T-helper 1 cell treated with Interleukin-12 subunit alpha and Interleukin-12 subunit beta and Interleukin-4 antibody, amounts not matched to agents 30 μg/mL and 1 μg/mL, for 36 hours (primary cell): ENCODE results near the gene TULP4.
"Not testable (repeated sequence)": the region's sequence is repeated elsewhere in the genome, so short reads cannot be mapped to it uniquely, and the experiment has no call there.

Experiments used
- H3K27ac Mint-ChIP-seq: one replicate; pipeline ENCODE4 v1.8.0; 2021; ENCODE audit warnings: mild to moderate bottlenecking, mixed read lengths
- H3K27me3 Mint-ChIP-seq: one replicate; pipeline ENCODE4 v1.8.0; 2021; ENCODE audit warnings: low read depth, mixed read lengths
- H3K36me3 Mint-ChIP-seq: one replicate; pipeline ENCODE4 v1.8.0; 2021; ENCODE audit warnings: low read depth, mixed read lengths
- H3K4me1 Mint-ChIP-seq: one replicate; pipeline ENCODE4 v1.8.0; 2021; ENCODE audit warnings: low read depth, mixed read lengths
- H3K4me3 Mint-ChIP-seq: one replicate; pipeline ENCODE4 v1.8.0; 2021; ENCODE audit warnings: mild to moderate bottlenecking, moderate library complexity, mixed read lengths
- H3K9me3 Mint-ChIP-seq: one replicate; pipeline ENCODE4 v1.8.0; 2021; ENCODE audit warnings: mixed read lengths

TULP4 gene

DNA sequence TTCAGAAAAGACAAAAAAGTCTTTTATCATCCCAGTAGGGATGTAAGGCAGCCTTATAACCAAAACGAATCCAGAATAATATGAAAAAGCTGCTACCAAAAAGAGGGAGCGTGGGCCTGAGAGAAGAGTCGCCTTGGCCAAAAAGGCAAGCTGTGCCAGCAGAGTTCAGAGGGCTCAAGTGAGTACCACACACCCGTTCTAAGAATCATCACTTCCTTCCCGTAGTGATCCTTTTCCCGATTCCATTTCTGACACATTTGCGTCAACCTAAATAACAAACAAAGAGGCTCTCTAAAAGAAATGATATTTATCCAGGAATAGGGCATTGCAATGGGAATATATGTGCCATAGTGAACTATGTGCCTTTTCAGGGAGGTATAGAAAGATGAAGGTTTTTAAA, 243.8 kb downstream of the TULP4 start:
- Mint-ChIP-seq H3K27ac (no peak overlapping the region), H3K27me3 (peaks cover 41% of the 10 kb centered on the region), H3K9me3 (no peaks in the 10 kb centered on the region), H3K4me1 (peaks cover 15% of the 10 kb centered on the region), H3K4me3 (no peak overlapping the region), H3K36me3 (peaks cover 2% of the 10 kb centered on the region)

DNA sequence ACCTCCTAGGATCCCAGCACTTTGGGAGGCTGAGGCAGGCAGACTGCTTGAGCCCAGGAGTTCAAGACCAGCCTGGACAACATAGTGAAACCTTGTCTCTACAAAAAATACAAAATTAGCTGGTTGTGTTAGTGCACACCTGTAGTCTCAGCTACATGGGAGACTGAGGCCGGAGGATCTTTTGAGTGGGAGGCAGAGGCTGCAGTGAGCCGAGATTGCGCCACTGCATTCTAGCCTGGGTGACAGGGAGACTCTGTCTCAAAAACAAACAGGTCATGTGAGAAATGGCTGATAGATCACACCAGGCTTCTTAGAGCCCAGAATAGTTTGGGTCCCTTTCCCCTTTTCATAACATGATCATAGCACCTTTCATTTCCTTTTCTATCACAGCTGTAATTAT, 244.8 kb downstream of the TULP4 start:
- not testable (repeated sequence) for H3K27ac Mint-ChIP-seq, H3K4me3 Mint-ChIP-seq, H3K36me3 Mint-ChIP-seq, H3K9me3 Mint-ChIP-seq
- Mint-ChIP-seq H3K27me3 (peaks cover 36% of the 10 kb centered on the region), H3K4me1 (peaks cover 25% of the 10 kb centered on the region)

DNA sequence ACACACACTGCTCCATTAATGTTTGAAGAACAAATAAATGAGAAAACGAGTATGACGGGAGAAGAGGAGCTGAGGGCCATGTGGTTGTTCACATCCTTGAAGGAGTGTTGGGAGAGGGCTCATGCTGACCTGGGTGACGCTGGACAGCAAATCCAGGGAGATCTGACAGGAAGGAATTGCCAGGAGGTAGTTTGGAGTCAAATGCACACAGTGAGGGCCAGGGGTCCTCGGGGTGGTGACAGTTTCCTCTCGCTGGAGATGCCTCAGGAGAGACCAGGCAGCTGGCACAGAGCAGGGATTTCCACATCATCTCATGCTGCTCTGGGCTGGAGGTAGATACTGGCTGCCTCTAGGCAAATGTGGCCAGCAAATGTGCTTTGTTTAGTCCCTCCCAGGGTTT, 245.7 kb downstream of the TULP4 start:
- Mint-ChIP-seq H3K36me3 (peaks cover 7% of the 10 kb centered on the region), H3K27me3 (peaks cover 30% of the 10 kb centered on the region), H3K4me1 (peaks cover 26% of the 10 kb centered on the region), H3K9me3 (no peaks in the 10 kb centered on the region), H3K4me3 (no peak overlapping the region), H3K27ac (no peak overlapping the region)

DNA sequence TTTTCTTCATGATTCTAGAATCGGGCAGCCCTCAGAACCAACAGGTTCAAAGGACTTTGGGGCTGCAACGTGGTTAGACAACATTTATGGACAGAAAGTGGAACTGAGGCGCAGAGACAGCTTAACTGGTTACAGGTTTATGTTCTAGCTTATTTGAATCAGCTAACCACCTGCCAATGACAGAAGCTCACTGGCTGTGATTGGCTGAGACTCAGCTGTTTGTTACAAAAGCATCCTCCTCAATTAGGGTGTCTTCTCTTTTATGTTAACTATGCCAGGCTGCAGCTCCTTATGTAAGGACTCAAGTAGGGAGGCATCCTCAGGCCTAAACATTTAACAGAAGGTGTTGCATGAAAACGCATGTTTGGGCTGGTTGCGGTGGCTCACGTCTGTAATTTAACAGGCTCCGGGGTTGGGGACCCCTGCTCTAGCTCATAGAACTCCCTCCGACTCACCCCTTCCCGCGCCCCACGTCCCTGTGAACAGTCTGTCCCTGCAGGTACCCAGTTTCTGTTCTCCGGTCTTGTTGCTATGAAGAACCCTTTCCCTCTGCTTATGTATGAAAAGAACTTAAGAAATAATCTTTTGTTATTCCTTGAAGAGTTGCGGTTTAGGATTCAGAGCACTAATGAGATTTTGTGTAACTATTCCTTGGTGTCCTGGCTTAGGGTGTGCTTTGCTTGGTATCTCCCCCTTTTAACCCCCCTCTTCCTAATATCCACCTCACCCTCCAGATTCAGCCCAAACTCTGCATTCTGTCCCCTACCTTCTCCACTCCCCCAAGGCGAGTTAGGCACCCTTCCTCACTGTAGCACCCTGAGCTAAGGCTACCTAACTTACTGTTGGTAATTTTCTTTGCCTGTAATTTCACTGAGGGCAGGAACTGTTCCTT, 246.4 kb downstream of the TULP4 start:
- H3K27ac Mint-ChIP-seq: peak overlapping the region; percentile 65
- peaks cover 8% of the 10 kb centered on the region for H3K36me3 Mint-ChIP-seq
- H3K9me3 Mint-ChIP-seq: no peaks in the 10 kb centered on the region
- H3K4me1 Mint-ChIP-seq: peaks cover 26% of the 10 kb centered on the region
- H3K4me3 Mint-ChIP-seq: peak overlapping the region; percentile 64
- peaks cover 30% of the 10 kb centered on the region for H3K27me3 Mint-ChIP-seq

DNA sequence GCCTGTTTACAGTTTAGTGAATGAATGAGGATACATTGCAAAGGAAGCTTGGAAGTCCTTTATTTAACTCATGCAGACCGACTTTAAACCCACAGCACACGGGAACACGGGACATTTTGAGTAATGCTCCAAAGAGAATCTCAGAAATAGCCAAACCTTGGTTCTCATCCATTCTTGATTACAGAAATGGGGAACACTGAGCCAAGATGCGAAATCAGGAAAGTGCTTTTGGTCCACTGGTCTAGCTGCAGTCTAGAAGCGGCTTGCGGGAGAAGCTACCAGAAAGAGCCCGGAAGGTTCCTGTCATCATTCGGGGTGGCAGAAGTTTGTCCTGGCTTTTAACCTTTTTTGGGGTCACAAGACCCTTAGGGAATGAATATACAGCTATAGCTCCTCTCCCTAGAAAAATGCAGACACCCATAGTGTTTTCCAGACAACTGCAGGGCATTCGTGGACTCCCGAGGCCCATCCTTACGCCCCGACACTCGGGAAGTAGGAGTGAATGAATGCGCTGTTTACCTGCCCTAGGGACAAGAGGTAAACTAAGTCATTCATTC, 247.2 kb downstream of the TULP4 start:
- Mint-ChIP-seq H3K27me3 (peaks cover 28% of the 10 kb centered on the region), H3K9me3 (no peaks in the 10 kb centered on the region), H3K4me3 (peak overlapping the region; percentile 64), H3K4me1 (peaks cover 28% of the 10 kb centered on the region), H3K36me3 (peaks cover 8% of the 10 kb centered on the region), H3K27ac (peak overlapping the region; percentile 65)

DNA sequence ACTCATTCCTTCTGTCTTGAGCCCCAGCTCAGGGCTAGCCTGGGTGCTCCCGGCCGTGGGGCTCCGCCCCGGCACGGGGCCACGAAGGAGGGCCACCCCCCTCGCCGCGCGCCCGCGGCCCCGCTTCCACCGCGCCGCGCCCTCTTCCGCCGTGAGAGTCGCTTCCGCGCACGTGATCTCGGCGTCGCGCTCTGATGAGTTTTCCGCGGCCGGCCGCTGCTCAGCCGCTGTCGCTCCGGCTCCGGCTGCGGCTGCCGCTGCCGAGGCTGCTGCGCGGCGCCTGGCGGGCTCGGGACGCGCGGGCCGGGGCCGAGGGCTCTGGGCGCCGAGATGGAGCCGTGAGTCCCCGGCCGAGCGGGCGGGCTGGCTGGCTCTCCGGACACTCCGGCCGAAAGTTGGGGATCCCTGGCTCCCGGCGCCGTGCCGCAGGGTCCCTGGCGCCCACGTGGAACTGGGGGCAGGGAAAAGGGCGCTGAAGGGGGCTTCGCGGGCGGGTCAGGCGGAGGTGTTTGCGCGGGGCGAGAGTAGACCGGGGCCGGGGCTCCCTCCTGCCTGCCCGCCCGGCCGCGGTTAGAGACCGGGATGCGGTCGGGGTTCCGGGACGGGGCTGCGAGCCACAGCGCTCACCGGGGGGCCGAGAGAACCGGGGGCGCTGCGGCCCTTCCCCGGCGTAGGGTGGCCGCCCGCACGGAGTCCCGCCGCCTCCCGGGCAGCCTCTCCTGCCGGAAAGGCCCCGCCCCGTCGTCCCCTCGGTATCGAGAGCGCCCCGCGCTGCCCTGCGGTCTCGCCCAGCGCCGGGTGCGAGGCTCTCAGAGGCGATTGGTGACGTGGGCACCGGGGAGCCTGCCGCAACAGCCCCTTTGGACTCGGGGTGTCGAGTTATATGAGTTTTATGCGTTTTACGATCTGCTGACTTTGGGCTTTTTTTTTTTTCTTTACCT, 247.9 kb downstream of the TULP4 start, which contains the start of gene TMEM181:
TMEM181 (plus strand) TSS at position 197 of the 941 bp plus-strand sequence; CDS start at position 331, 134 bp downstream.
- Mint-ChIP-seq H3K36me3 (peaks cover 11% of the 10 kb centered on the region), H3K27me3 (peaks cover 21% of the 10 kb centered on the region), H3K9me3 (no peaks in the 10 kb centered on the region), H3K27ac (peak within 1 kb of the TSS; percentile 97), H3K4me1 (peaks cover 34% of the 10 kb centered on the region), H3K4me3 (peak within 1 kb of the TSS; percentile 98)

DNA sequence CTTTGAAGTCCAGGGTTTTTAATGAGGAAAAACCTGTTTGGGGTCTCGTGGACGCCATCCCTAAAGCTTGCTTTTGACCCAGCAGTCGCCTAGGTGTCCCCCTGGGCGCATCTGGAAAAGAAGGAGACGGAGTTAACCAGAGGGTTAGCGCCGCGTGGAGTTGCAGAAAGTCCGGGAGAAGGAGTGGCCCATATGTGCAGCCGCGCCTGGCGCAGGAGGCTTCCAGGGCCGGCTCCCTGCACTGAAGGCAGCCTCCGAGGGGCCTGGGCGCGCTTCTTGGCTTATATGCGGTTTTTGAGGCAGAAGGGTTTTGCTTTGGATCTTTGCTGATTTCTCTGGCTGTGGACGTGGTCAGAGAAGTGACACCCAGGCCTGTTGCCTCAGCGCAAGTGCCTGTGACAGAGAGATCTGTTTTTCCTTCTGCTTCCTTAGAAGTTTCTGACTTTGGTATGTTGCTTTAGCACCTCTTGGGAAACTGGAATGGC, 248.6 kb downstream of the TULP4 start:
- Mint-ChIP-seq H3K4me3 (peak overlapping the region; percentile 98), H3K27me3 (peaks cover 15% of the 10 kb centered on the region), H3K9me3 (no peaks in the 10 kb centered on the region), H3K27ac (peak overlapping the region; percentile 97), H3K36me3 (peaks cover 11% of the 10 kb centered on the region), H3K4me1 (peaks cover 37% of the 10 kb centered on the region)
